Panc1 (cell line): Measurements from ENCODE around the gene ACSL1. TPM values are rescaled to one million over a fixed set of nuclear protein-coding genes. Genes with fewer than 3 reads are reported as not detected.

Experiments used
- ATAC-seq: fragments of 200-7000 bp; cut with Tn5 transposase; 2 replicates; pipeline ENCODE4 v1.9.1; 2020; ENCODE audit warnings: mild to moderate bottlenecking, moderate library complexity
- BruUV-seq: library from RNA; stranded (reverse); fragments of 400-500 nt; replicated peaks from 2 replicates; lab custom pipeline; 2021; lab: Mats Ljungman, UMichigan
- CTCF ChIA-PET: fragments of 300-600 bp; sonication (Branson Sonifier 250); formaldehyde crosslinking; loops from one replicate; lab custom pipeline; 2022; ENCODE audit warnings: antibody characterized with exemption; lab: Charles Lee
- POLR2A ChIA-PET: fragments of 300-600 bp; sonication (Branson Sonifier 250); formaldehyde crosslinking; loops from one replicate; lab custom pipeline; 2022; ENCODE audit warnings: antibody characterized with exemption; lab: Charles Lee
- DNase-seq: peaks from one replicate; pipeline ENCODE4 v3.0.0-alpha.2; 2010; ENCODE audit warnings: low read depth, low spot score
- H3K27ac ChIP-seq: 2 replicates; pipeline ENCODE4 v1.5.1; 2011; ENCODE audit warnings: mild to moderate bottlenecking, low read length, inconsistent platforms
- H3K27me3 ChIP-seq: fragments of 200-500 bp; sonication (Bioruptor generic); 2 replicates; pipeline ENCODE4 v1.6.0; 2014; ENCODE audit warnings: low read length, inconsistent platforms; ENCODE audit not compliant: control insufficient read depth, insufficient read depth
- H3K36me3 ChIP-seq: fragments of 200-500 bp; sonication (Bioruptor generic); 2 replicates; pipeline ENCODE4 v1.5.1; 2014; ENCODE audit warnings: inconsistent platforms, mild to moderate bottlenecking, low read length, moderate library complexity; ENCODE audit not compliant: control insufficient read depth, insufficient read depth
- H3K4me1 ChIP-seq: 2 replicates; pipeline ENCODE4 v1.5.1; 2011; ENCODE audit warnings: inconsistent platforms, mild to moderate bottlenecking, low read length, moderate library complexity; ENCODE audit not compliant: control insufficient read depth, insufficient read depth
- H3K4me3 ChIP-seq, 2 experiments: 2 replicates each; pipeline ENCODE4 v1.5.1; 2011 to 2012; ENCODE audit warnings: low read depth in 2 of 2, low read length in 2 of 2, mild to moderate bottlenecking in 2 of 2, inconsistent platforms in 1 of 2, moderate library complexity in 1 of 2
- H3K9me3 ChIP-seq: fragments of 200-500 bp; sonication (Bioruptor generic); 2 replicates; pipeline ENCODE4 v1.5.1; 2014; ENCODE audit warnings: low read depth, mild to moderate bottlenecking, inconsistent platforms, low read length, moderate library complexity; ENCODE audit not compliant: control insufficient read depth, insufficient read depth
- POLR2AphosphoS5 ChIP-seq: IDR thresholded peaks from 2 replicates; pipeline ENCODE4 v1.6.1; 2012; ENCODE audit warnings: mild to moderate bottlenecking, low read depth, low read length, moderate library complexity
- REST ChIP-seq, 2 experiments: IDR thresholded peaks; 2 replicates each; pipeline ENCODE4 v1.6.1; 2011 to 2012; ENCODE audit warnings: low read depth in 2 of 2, control low read depth in 1 of 2, low read length in 1 of 2, mild to moderate bottlenecking in 1 of 2, moderate library complexity in 1 of 2; ENCODE audit not compliant: insufficient read depth in 1 of 2
- SIN3A ChIP-seq: IDR thresholded peaks from 2 replicates; pipeline ENCODE4 v1.6.1; 2012; ENCODE audit warnings: low read depth, mild to moderate bottlenecking, low read length, moderate library complexity, borderline replicate concordance; ENCODE audit not compliant: insufficient read depth
- TCF7L2 ChIP-seq: IDR thresholded peaks from 2 replicates; pipeline ENCODE4 v1.6.1; 2011; ENCODE audit warnings: mild to moderate bottlenecking, low read depth, low read length, inconsistent platforms
- in situ Hi-C: cut with HindIII; loops from 2 replicates; pipeline ENCODE4 v1.10.0; 2016; ENCODE audit warnings: low sequenced_read_pairs, low pct_unique_long_range_greater_than_20kb
- intact Hi-C: fragments of 100-400 bp; cut with micrococcal nuclease; formaldehyde crosslinking; loops from one replicate; pipeline ENCODE4 v1.10.0; 2022; ENCODE audit not compliant: unreplicated experiment
- total RNA-seq: library from RNA; stranded (reverse); gene quantifications from one replicate; pipeline ENCODE4 v1.2.1, GENCODE V29; 2021; ENCODE audit not compliant: unreplicated experiment
- TF ChIP-seq, protein P1 (sequence below): fragments of 450-650 bp; IDR thresholded peaks from 2 replicates; pipeline ENCODE4 v1.5.1; 2017; ENCODE audit warnings: mild to moderate bottlenecking

The ACSL1 gene
- total RNA-seq, 1 experiment from 2014 or later, result 15.4 TPM

DNA sequence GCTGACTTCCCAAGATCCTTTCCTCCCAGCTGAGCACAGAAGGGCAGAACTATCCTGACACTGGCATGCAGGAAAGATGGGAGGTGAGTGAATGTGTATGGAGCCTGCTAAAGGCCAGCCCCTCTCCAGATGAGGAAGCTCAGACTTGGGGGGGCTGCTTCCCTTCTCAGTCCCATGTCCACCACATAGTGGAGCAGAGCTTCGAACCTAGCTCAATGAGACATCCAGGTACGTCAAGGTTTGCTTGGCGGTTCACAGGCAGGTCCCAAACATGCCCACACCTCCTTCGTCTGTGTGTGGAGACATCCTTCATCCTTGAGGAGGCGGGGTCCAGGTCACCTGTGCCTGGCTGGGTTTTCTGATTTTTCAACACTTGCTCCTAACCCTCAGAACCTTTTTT is 31.3 kb downstream of the ACSL1 start:
- in situ Hi-C loops, result no loop called here
- POLR2A ChIA-PET, result no interaction called here
- no peak for ATAC-seq
- H3K9me3 ChIP-seq, result no peaks in the 10 kb centered on the region
- H3K4me1 ChIP-seq, result peaks cover 5% of the 10 kb centered on the region
- TF ChIP-seq SIN3A, result no peak
- no peak for TF ChIP-seq POLR2AphosphoS5
- TF ChIP-seq, protein P1, sequence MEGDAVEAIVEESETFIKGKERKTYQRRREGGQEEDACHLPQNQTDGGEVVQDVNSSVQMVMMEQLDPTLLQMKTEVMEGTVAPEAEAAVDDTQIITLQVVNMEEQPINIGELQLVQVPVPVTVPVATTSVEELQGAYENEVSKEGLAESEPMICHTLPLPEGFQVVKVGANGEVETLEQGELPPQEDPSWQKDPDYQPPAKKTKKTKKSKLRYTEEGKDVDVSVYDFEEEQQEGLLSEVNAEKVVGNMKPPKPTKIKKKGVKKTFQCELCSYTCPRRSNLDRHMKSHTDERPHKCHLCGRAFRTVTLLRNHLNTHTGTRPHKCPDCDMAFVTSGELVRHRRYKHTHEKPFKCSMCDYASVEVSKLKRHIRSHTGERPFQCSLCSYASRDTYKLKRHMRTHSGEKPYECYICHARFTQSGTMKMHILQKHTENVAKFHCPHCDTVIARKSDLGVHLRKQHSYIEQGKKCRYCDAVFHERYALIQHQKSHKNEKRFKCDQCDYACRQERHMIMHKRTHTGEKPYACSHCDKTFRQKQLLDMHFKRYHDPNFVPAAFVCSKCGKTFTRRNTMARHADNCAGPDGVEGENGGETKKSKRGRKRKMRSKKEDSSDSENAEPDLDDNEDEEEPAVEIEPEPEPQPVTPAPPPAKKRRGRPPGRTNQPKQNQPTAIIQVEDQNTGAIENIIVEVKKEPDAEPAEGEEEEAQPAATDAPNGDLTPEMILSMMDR, result no peak
- TF ChIP-seq REST (IDR thresholded peaks at IDR 0.05; ENCODE audit: insufficient read depth in 1 of 2, low read depth in 2 of 2, low read length in 1 of 2), result no peak
- TF ChIP-seq TCF7L2, result no peak
- H3K27ac ChIP-seq, result no peak overlapping the region
- DNase-seq, result no peak
- H3K27me3 ChIP-seq, result no peaks in the 10 kb centered on the region
- H3K4me3 ChIP-seq, result no peak overlapping the region
- CTCF ChIA-PET, result no interaction called here
- intact Hi-C loops, result no loop called here
- no peaks in the 10 kb centered on the region for H3K36me3 ChIP-seq
- no TSS peak for BruUV-seq

- in situ Hi-C loops (no loop called here), intact Hi-C loops (no loop called here)
- no TSS peak for BruUV-seq
- no peak for ATAC-seq
- no peak for TF ChIP-seq SIN3A
- TF ChIP-seq, protein P1, result no peak
- TF ChIP-seq REST (IDR thresholded peaks at IDR 0.05; ENCODE audit: insufficient read depth in 1 of 2, low read depth in 2 of 2, low read length in 1 of 2), result no peak
- TF ChIP-seq TCF7L2, result no peak
- TF ChIP-seq POLR2AphosphoS5, result no peak
- no peak for DNase-seq
- Histone ChIP-seq H3K9me3 (no peaks in the 10 kb centered on the region), H3K4me3 (no peak overlapping the region), H3K27me3 (no peaks in the 10 kb centered on the region), H3K4me1 (peaks cover 5% of the 10 kb centered on the region), H3K27ac (no peak overlapping the region), H3K36me3 (no peaks in the 10 kb centered on the region)
- ChIA-PET POLR2A (no interaction called here), CTCF (interaction anchor here (0.6 kb wide), 1 partner anchor 303 kb away, joined by 5 read pairs; no protein-coding TSS in a partner anchor)
These were observed 31.9 kb downstream of the ACSL1 start for GRCh38 chr4:184793735-184794355.
